GM03348 (cell line): Measurements from ENCODE around the gene DUT.
"Not testable (repeated sequence)": the region's sequence is repeated elsewhere in the genome, so short reads cannot be mapped to it uniquely, and the experiment has no call there.

Source experiments
- DNase-seq: peaks from one replicate; pipeline ENCODE4 v3.0.0; 2012; ENCODE audit warnings: low spot score

DUT gene

DNA sequence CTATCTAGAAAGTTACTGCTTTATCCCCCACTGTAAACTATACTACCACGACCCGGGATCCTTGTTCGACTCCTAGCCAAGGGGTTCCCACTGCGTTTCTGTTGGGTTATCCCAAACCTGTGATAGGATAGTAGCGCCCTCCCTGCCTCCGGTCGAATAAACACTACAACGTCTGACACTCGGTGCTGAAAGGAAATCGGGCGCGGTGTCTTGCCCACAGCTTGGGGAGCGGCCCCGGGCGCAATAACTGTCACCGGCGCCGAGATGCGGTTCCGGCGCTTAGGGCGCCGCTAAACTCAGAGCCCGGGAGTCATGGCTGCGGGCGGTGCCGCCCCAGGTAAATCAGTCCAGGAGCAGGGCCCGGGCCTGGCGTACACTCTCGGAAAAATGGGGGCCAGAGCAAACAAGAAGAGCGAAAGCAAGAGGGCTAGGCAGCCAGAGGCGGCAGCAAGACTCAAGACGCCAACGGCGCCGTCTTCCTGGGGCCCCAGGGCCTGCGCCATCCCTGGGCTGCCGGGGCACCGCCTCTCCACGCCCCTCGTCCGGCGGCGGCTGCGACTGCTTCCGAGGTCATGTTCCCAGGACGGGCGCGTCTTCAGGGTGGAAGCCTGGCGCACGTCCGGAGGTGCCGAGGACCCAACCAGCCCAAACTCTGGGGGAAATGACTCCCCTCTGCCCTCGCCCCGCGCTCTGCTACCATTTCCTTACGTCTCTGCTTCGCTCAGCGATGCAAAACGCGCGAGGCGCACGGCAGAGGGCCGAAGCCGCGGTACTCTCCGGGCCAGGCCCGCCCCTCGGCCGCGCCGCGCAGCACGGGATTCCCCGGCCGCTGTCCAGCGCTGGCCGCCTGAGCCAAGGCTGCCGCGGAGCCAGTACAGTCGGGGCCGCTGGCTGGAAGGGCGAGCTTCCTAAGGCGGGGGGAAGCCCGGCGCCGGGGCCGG, at the start of gene DUT:
TSS of gene DUT (plus strand) at position 575 of the 941 bp plus-strand sequence. CDS start at position 662, 87 bp downstream.
- peak; percentile 93 for DNase-seq

DNA sequence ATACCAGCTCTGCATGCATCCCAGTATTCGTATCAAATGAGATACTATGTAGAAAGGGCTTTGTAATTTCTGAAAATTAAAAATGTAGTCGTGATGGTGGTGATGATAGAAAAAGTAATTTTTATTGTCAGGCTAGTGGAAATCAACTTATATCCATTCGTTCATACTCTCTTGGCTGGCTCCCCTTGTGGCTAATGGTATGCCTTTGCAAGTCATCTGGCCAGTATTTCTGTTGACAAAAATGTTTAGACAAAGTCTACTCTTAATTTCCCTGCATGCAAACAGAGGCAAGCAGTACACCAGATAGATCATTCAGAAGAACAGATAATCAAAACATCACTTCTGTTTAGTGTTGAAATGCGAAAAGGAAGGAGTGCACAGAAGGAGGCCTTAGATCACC, 49.6 kb upstream of the DUT start:
- DNase-seq: no peak

DNA sequence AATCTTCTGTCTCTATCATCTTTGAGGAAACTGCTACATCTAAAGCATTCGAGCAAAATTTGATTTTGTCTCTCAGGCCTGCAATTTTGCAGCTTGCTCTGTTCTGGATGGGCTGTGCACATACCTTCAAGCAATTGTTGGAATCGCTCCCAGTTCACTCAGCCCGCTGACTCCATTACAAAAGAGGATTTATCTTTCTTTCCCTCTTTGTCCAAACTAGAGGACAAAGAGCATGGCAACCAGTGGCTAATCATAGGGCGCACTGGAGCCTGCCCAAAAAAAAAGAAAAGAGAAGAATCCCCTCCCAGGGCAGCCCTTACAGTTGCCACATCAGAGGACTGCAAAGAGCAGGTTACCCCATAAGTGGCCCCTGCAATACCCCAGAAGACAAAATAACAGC, 49.0 kb upstream of the DUT start:
- DNase-seq: no peak

DNA sequence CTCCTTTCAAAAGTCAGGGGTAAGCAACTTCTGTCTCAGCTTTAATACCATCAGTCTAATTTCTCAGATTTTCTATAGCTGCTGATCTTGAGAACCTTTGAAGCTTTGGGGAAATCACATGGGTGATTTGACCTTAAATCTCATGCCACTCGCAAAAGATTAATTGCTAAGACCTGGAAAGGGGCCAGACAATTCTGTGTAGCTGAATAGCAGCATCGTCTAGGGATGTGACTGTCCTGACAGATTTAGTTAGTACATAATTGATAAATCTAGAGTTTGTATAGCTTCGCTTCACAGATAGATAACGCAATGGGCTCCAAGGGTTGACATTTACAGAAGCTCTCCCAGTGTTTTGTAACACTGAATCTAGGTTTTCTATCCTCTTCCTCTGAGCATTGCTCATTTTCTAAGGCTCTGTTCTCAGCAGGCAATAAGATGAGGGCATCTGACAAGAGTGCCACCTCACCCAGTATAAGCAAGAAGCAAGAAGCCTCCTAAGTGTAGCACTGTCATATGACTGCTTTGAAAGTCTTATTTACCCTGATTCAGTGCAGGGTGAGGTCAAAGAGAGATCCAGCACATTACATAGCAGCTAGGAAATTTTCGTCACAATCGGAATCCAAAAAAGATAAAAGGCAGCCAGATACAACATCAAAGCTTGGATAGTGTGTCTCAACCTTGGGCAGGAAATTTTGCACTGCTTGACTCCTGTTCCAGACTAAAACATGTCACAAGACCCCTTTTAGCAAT, 47.7 kb upstream of the DUT start:
- no peak for DNase-seq

DNA sequence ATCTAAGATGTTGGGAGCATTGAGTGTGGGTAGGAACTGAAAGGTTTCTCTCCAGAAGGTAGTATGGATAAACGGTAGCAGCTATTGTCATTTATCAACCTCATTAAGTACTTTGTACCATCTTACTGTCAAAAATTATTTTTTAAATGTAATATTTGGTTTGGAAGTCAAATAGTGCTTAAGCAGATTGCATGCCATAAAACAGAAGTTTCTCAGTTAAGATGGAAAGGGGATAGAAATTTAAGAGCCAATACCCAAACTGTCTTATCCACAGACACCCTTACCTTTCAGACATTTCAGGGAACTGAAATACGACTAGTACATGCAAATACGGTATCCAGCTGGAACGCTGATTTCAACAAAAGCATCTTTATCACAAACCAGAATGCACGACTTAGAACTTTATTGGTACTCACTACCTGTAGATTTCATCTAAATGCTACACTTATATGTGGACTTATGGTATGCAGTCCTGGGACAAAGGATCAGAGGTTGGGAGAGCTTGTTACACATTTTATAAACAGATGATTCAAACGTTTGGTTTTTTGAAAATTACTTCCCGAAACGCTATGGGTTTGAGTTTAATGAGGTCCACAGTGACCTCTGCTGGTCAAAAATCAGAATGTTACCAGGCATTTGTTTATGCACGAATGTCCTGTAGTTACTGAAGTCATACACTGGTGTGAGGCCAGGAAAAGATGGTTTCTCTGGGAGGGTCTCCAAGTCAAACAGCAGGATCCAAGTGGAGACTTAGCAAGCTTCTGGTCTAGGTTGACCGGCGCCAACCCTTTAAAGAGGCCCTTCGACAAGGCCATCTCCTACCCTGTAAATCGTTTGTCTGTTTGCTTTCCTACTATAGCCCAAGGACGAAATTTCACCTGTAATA, 45.7 kb upstream of the DUT start:
- peak; percentile 77 for DNase-seq

DNA sequence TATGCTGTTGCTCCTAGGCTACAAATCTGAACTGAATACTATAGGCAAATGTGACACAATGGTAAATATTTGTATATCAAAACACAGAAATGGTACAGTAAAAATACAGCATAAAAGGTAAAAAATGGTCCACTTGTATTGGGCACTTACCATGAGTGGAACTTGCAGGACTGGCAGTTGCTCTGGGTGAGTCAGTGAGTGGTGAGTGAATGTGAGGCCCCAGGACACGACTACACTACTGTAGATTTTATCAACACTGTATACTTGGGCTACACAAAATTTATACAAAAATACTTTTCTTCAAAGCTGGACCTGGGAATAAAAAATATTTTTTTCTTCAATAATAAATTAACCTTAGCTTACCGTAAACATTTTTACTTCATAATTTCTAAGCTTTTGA, 41.6 kb upstream of the DUT start:
- no peak for DNase-seq

DNA sequence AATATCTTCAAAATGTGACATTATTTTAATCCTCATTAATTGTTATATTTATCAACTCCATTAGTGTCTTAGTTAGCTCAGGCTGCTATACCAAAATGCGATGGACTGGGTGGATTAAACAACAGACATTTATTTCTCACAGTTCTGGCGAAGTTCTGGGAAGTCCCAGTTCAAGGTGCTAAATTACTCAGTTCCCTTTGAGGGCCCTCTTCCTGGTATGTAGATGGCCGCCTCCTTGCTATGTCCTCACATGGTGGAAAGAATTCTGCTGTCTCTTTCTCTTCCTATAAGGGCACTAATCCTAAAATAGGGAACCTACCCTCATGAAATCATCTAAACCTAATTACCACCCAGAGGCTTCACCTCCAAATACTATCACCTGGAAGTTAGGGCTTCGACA, 38.8 kb upstream of the DUT start:
- DNase-seq: no peak

DNA sequence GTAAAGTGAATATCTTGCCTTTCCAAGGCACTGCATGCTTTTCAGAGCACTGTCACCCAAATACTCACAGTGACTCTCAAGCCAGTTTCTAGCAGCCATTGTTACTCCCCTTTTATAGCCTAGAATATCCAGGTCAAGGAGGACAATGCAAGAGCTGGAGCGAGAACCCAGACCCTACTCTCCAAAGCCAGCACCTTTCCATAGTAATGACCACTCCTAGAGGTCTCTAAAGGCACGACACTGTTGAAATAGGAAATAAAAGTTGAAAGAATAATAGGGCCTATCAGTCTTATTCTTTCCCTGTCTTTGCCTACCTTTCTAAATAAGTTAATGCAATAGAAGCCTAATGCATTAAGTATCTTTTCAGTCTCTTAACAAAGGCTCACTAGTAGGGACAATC, 33.6 kb upstream of the DUT start:
- DNase-seq: no peak

DNA sequence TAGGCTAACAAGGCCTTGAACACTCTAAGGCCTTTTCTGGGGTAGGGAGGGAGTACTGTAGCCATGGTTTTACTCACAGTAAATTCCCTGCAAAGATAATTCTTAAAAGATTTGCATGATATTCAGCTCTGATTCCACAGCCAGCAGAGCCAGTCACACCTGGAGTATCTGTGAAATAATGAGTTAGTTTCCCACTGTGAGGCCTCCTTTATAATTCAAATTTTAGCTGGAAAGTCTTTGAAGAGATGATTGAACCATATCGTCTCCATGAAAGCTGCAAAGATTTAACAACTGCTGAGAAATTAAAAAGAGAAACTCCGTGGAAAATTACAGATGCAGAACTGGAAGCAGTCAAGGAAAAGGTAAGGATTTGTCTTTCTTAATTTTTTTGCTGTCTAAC, 32.3 kb upstream of the DUT start:
- no peak for DNase-seq

DNA sequence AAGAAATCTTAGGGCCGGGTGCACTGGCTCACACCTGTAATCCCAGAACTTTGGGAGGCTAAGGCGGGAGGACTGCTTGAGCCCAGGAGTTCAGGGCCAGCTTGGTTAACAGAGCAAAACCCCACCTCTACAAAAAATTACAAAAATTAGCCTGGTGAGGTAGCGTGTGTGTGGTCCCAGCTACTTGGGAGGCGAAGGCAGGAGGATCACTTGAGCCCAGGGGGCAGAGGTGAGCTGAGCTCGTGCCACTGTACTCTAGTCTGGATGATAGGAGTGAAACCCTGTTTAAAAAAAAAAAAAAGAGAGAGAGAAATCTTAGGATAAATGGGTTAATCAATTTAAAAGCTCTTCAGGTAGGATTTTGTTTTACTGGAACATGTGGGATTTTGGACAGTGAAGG, 31.2 kb upstream of the DUT start:
- no peak for DNase-seq

DNA sequence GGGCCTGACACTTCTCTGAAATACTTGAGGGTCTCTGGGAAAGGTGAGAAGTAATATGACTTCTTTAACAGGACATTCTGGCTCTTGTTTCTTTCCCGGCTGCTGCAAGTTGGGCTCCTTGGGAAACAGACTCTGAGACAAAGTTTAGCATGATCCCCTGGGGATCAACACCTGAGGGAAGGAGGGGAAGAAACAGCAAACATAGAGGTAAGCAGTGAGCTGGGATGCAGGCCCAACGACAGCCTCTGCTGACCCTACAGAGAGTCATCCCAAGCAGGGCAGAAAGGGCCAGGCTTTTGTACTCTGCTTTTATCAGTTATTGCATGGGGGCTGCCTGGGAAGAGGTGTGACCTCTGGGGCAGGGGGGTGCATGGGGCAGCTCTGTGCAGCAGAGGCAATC, 26.8 kb upstream of the DUT start:
- no peak for DNase-seq

DNA sequence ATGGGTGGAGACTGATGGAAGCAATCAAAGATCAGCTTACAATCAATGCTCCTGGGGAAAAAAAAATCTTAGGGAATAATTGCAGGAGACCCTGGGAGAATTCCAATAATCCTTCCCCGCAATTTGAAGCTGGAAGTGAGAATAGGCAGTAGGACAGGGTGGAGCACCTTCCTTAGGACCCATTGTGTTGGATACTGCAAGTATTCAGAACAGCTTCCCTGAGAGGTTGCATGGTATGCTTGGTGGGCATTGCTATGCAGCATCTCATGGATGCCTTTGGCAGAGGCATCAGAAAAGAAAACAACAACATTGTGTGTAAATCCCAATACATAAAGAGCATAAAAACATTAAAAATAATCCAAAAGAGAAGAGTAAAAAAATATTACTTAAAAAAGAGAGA, 24.6 kb upstream of the DUT start:
- no peak for DNase-seq

DNA sequence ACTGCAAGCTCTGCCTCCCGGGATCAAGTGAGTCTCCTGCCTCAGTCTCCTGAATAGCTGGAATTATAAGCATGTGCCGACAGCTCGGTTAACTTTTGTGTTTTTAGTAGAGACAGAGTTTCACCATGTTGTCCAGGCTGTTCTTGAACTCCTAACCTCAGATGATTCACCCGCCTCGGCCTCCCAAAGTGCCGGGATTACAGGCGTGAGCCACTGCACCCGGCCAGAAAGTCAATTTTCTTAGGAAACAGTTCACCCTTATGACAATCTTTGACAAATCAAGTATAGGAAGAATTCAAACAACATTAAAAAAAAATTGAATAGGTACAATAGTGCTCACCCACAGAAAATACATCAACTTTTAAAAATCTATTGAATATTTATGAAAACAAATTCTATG, 23.6 kb upstream of the DUT start:
- DNase-seq: no peak

DNA sequence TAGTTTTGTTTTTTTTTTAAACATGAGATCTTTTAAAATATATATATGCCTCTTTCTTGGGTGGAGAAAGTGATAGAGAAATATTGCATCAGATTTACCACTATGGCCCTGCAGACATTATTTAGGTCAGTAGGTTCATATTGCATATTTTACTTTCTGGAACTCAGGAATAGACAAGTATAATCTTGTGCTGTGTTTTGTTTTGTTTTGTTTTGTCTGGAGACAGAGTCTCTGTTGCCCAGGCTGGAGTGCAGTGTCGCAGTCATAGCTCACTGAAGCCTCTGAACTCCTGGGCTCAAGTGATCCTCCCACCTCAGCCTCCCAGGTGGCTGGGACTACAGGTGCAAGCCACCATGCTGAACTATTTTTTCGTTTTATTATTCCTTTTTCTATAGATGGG, 21.5 kb upstream of the DUT start:
- DNase-seq: no peak

DNA sequence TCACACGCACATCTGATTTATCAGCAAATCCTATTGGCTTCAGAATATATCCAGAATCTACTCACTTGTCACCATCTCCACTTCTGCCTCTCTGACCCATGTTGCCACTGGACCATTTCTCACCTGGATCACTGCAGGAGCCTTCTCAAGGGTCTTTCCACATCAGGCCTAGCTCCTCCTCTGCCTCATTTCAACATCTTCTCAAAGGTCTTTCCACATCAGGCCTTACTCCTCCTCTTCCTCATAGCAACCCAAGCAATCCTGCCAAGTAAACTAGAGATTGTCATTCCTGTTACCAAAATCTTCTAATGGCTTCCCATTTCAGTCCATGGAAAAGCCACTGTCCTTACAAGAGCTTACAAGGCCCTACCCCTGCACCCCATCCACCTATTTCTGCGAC, 18.0 kb upstream of the DUT start:
- DNase-seq: no peak

DNA sequence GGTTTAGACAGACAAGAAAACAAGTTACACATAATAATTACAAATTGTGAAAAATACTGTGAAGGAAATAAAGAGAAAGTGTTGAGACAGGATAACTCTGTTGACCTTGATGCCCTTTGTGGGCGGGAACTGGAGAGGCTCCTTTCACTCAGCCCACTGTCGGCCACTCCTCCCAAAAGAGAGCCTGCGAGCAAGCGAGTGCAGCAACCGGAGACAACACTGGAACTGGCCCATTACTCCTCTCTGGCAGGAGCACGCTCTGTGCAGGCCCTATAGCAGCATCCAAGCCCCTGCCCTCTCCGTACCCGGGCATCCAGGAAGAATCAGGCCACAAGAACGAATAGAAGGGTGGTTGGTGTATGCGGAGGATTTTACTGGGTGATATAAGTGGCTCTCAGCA, 16.2 kb upstream of the DUT start:
- DNase-seq: no peak

DNA sequence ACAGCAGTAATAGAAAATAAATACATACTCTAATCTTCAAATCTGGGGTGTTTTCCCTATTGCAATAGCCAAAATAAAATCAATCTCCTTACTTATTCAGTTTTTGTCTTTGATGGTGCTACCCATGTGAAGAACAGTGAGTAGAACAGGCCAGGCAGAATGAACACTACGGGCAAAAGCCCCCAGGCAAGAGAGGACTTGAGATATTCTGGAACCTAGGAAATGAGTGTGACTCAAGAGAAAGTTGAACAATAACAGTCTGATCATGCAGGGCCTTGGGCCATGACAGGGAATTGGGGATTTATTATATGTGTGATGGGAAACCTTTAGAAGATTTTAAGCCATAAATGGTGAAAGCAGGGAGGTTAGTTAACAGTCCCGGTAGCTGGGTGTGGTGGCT, 14.0 kb upstream of the DUT start:
- no peak for DNase-seq

DNA sequence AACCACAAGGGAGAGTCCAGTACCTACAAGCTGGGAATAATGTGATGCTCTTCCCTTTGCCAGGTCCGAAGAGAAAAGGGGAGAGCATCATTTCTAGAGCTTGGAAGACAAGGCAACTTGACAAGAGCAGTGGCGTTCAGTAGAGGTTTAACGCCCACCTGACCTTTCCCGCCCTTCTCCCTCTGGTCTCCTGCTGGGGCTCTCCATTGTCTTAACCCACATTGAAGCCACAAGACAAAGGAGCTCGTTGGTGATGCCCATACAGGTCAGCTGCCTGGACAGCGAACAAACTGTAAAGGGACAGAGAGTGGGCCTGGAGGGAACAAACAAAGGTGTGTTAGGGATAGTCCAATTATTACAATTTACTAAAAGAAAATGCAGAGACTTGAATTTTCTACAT, 13.1 kb upstream of the DUT start:
- no peak for DNase-seq

DNA sequence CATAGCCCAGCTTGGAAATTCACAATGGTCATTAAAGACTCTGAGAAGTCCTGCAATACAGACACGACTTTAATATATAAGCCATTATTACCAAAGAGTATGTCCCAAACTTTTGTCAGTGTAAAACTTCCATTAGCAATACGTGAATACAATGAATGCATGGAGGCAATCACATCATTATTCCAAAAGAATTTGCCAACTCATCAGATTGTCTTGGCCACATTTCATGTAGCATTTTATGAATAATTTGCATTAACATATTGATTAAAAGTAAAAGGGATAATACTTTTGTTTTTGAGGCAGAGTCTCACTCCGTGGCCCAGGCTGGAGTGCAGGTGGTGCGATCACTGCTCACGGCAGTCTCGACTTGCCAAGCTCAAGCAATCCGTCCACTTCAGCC, 7.9 kb upstream of the DUT start:
- no peak for DNase-seq

DNA sequence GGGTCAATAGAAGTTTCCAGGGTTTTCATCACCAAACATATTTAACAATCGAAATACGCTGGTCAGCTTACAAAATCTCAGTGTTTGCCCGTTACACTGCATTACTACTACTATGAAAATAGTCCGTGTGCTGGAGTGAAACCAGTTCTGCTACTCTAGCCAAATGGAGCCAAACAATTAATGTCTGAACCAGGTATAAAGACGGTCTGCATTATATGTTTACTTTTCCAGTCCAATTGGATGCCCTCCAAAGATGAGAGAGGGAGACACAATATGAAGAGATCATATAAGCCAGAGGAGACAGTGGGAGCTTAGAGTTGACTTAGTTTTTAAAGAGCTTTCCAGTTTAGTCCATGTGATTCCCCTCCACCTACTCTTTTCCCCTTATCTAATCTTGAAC, 6.3 kb upstream of the DUT start:
- DNase-seq: no peak

DNA sequence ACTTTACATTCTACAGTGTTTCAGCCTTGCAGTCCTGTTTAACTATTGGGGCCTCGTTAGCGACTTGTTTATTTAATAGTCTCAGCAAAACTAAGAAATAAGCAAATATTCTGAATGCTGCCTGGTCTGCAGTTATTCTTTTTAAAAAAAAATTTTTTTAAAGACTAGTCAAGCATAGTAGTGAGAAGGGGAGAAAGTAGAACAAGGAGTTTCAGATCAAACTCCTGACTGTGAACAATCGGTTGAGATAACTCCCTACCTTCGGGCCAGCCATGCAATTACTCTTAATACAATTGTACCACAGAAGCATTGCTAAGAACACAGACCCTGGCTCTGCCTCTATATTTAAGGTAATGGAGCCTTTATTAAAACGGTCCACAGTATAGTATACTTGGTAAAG, 5.8 kb upstream of the DUT start:
- no peak for DNase-seq

DNA sequence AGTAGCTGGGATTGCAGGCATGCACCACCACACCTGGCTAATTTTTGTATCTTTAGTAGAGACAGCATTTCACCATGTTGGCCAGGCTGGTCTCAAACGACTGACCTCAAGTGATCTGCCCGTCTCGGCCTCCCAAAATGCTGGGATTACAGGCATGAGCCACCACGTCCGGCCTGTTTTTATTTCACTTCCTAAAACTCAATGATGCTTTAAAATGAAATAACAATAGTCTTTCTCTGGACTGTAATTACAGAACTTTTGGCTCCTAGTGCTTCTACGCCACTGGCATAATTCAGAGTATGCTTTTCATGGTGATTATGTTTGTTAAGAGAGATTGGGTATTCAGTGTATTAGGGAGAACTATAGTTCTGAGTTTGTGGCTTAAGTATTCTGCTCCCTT, 5.0 kb upstream of the DUT start:
- not testable (repeated sequence) for DNase-seq
